Parathyroid adenoma (tissue), 2 donors: ENCODE results near the gene PLS1.

Source experiments
- H2AFZ ChIP-seq: fragments of 300-600 bp; sonication (generic); one replicate; pipeline ENCODE4 v1.7.0; 2017; ENCODE audit warnings: antibody characterized with exemption, mild to moderate bottlenecking
- H3K27ac ChIP-seq: fragments of 300-600 bp; sonication (generic); one replicate; pipeline ENCODE4 v1.7.0; 2017
- H3K27me3 ChIP-seq: fragments of 300-600 bp; sonication (generic); one replicate; pipeline ENCODE4 v1.7.0; 2017; ENCODE audit warnings: low read length; ENCODE audit not compliant: control insufficient read depth, insufficient read depth
- H3K36me3 ChIP-seq: fragments of 300-600 bp; sonication (generic); one replicate; pipeline ENCODE4 v1.7.0; 2017; ENCODE audit warnings: low read length; ENCODE audit not compliant: control insufficient read depth, insufficient read depth
- H3K4me1 ChIP-seq: fragments of 300-600 bp; sonication (generic); one replicate; pipeline ENCODE4 v1.7.0; 2017; ENCODE audit warnings: control low read depth
- H3K4me2 ChIP-seq: fragments of 300-600 bp; sonication (generic); one replicate; pipeline ENCODE4 v1.7.0; 2017; ENCODE audit warnings: low read length
- H3K4me3 ChIP-seq: fragments of 300-600 bp; sonication (generic); one replicate; pipeline ENCODE4 v1.7.0; 2017; ENCODE audit warnings: low read depth, low read length
- H3K79me2 ChIP-seq: fragments of 300-600 bp; sonication (generic); one replicate; pipeline ENCODE4 v1.7.0; 2017; ENCODE audit warnings: control low read depth
- H3K9ac ChIP-seq: fragments of 300-600 bp; sonication (generic); one replicate; pipeline ENCODE4 v1.7.0; 2017; ENCODE audit warnings: mild to moderate bottlenecking
- H3K9me3 ChIP-seq: fragments of 300-600 bp; sonication (generic); one replicate; pipeline ENCODE4 v1.7.0; 2017; ENCODE audit warnings: low read length; ENCODE audit not compliant: control insufficient read depth
- CTCF ChIP-seq: fragments of 300-600 bp; sonication (generic); IDR thresholded peaks from one replicate; pipeline ENCODE4 v1.7.0; 2017; ENCODE audit warnings: antibody characterized with exemption, mild to moderate bottlenecking
- donor health status: primary hyperparathyroidism.

PLS1 gene

DNA sequence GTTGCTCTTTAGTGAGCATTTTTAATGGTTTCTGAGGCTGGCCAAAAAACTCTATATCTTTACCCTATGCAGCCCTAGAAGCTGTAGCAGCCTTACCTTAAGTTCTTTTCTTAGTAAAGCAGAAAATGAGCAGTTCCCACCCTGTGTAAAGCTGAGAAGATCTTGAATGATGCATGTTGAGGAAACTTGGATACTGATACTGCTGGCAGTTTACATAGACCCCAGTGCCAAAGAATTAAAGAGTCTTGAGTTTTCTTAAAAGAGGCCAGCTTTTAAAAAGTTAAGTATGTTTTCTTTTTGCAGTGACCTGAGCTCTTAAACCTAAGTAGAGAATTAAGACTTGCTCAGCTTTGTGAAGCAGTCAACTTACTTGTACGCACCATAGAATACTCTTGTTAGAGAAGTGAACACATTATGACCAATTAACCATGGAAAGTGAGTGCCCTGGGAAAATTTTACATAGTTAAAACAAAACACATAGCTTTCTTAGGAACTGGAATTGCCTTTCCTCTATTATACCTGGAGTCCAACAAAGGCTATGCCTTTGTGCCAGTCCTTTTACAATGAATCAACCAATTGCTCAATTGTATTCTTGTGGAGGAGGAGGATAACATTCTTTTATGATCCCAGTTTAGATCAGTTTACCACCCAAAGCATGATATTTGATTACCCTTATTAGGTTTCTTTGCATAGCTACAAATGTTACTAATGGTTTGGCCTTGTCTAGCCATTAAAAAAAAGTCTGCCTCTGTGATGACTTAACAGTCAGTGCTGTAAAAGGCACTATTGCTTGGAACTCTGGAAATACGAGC lies 28.4 kb downstream of the PLS1 start:
- Histone ChIP-seq H3K9ac (no peak overlapping the region), H3K27ac (no peak overlapping the region)
- no peak for TF ChIP-seq CTCF

DNA sequence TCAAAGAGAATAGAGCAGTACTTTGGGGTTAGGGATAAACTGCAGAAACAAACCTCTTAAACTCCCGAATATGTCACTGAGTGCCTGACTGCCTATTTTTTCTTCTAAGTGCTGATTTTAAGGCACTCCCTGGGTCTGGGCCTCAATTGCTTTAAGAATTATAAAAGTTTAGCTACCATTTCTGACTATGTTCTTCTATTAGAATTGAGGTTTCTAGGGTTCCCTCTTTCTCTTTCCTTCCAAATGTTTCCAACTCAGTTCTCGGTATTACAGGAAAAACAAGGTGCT lies 28.9 kb downstream of the PLS1 start:
- H3K4me3 ChIP-seq = no peak overlapping the region
- H3K9me3 ChIP-seq = no peaks in the 10 kb centered on the region
- no peak overlapping the region for H2AFZ ChIP-seq
- H3K4me1 ChIP-seq = no peaks in the 10 kb centered on the region
- no peak overlapping the region for H3K27ac ChIP-seq
- TF ChIP-seq CTCF = no peak
- no peak overlapping the region for H3K4me2 ChIP-seq
- H3K9ac ChIP-seq = no peak overlapping the region
- H3K79me2 ChIP-seq = no peaks in the 10 kb centered on the region
- no peaks in the 10 kb centered on the region for H3K27me3 ChIP-seq
- H3K36me3 ChIP-seq = no peaks in the 10 kb centered on the region

More for the DNA sequence above, 28.4 kb downstream of the PLS1 start:
- Histone ChIP-seq H2AFZ (no peak overlapping the region), H3K9me3 (no peaks in the 10 kb centered on the region), H3K4me1 (no peaks in the 10 kb centered on the region), H3K36me3 (no peaks in the 10 kb centered on the region), H3K4me3 (no peak overlapping the region), H3K4me2 (no peak overlapping the region), H3K27me3 (no peaks in the 10 kb centered on the region), H3K79me2 (no peaks in the 10 kb centered on the region)

DNA sequence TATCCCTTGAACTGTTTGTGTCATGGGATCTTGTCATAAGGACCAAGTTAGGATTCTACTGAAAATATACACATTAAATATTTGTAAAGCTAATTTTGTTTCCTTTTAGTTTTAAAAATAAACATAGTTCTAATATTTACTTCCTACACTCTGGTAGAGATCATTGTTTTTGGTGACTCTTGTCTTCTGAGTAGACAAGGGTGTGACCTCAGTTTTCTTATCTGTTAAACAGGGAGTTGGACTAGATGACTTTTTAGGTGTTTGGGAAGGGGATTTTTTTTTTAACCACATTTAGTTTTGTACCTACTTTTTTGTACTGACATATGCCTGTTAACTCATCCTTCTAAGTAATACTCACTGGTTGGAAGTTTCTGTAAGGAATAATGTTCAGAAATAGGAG lies 30.8 kb downstream of the PLS1 start:
- Histone ChIP-seq H3K79me2 (no peaks in the 10 kb centered on the region), H3K4me1 (no peaks in the 10 kb centered on the region), H3K36me3 (no peaks in the 10 kb centered on the region), H2AFZ (no peak overlapping the region), H3K9me3 (no peaks in the 10 kb centered on the region), H3K4me3 (no peak overlapping the region), H3K27ac (no peak overlapping the region), H3K9ac (no peak overlapping the region), H3K27me3 (no peaks in the 10 kb centered on the region), H3K4me2 (no peak overlapping the region)
- TF ChIP-seq CTCF = no peak

- H3K4me3 ChIP-seq = no peak overlapping the region
- no peak overlapping the region for H3K9ac ChIP-seq
- no peak overlapping the region for H2AFZ ChIP-seq
- H3K4me2 ChIP-seq = no peak overlapping the region
- H3K9me3 ChIP-seq = no peaks in the 10 kb centered on the region
- no peaks in the 10 kb centered on the region for H3K4me1 ChIP-seq
- H3K27ac ChIP-seq = no peak overlapping the region
- H3K79me2 ChIP-seq = no peaks in the 10 kb centered on the region
- H3K36me3 ChIP-seq = no peaks in the 10 kb centered on the region
- H3K27me3 ChIP-seq = no peaks in the 10 kb centered on the region
- TF ChIP-seq CTCF = no peak
Observed at GRCh38 chr3:142628801-142629200, 32.6 kb downstream of the PLS1 start.

DNA sequence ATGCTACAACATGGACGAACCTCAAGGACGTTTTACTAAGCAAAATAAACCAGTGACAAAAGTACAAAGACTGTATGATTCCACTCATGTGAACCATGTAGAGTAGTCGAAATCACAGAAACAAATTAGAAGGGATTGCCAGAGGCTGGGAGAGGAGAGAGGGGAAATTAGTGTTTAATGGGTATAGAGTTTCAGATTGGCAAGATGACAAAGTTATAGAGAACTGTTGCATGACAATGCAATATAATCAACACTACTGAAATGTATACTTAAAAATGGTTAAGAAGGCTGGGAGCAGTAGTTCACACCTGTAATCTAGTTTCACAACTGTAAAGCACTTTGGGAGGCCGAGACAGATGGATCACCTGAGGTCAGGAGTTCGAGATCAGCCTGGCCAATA lies 36.9 kb downstream of the PLS1 start:
- no peaks in the 10 kb centered on the region for H3K4me1 ChIP-seq
- H3K9me3 ChIP-seq = no peaks in the 10 kb centered on the region
- H3K27ac ChIP-seq = no peak overlapping the region
- H3K79me2 ChIP-seq = no peaks in the 10 kb centered on the region
- TF ChIP-seq CTCF = no peak
- no peaks in the 10 kb centered on the region for H3K27me3 ChIP-seq
- no peak overlapping the region for H3K4me3 ChIP-seq
- no peak overlapping the region for H2AFZ ChIP-seq
- H3K36me3 ChIP-seq = no peaks in the 10 kb centered on the region
- no peak overlapping the region for H3K4me2 ChIP-seq
- no peak overlapping the region for H3K9ac ChIP-seq
